ENCODE data around the gene BPTF.
"Not testable (repeated sequence)": the region's sequence is repeated elsewhere in the genome, so short reads cannot be mapped to it uniquely, and the experiment has no call there.

Gene BPTF

GRCh38 chr17:67962156-67962555 is 136.9 kb downstream of the BPTF start:
- in situ Hi-C loops (cut with MboI; ENCODE audit: low sequenced_read_pairs) = not testable (repeated sequence)

- in situ Hi-C loops (cut with MboI; ENCODE audit: low sequenced_read_pairs) = not testable (repeated sequence)
These were observed 137.9 kb downstream of the BPTF start for GRCh38 chr17:67963145-67963572.

- in situ Hi-C loops (cut with MboI; ENCODE audit: low sequenced_read_pairs) = no loop called here
These were observed 145.5 kb downstream of the BPTF start for GRCh38 chr17:67970783-67971182.

GRCh38 chr17:67974185-67974584 is 148.9 kb downstream of the BPTF start:
- in situ Hi-C loops (cut with MboI; ENCODE audit: low sequenced_read_pairs) = no loop called here

- in situ Hi-C loops (cut with MboI; ENCODE audit: low sequenced_read_pairs) = no loop called here
These were observed 149.3 kb downstream of the BPTF start for GRCh38 chr17:67974598-67975066.

- in situ Hi-C loops (cut with MboI; ENCODE audit: low sequenced_read_pairs) = not testable (repeated sequence)
These were observed 151.0 kb downstream of the BPTF start for GRCh38 chr17:67976306-67976705.

- in situ Hi-C loops (cut with MboI; ENCODE audit: low sequenced_read_pairs) = no loop called here
These were observed 155.2 kb downstream of the BPTF start for GRCh38 chr17:67980456-67980855.

GRCh38 chr17:67980883-67981282 is 155.6 kb downstream of the BPTF start:
- in situ Hi-C loops (cut with MboI; ENCODE audit: low sequenced_read_pairs) = not testable (repeated sequence)

- in situ Hi-C loops (cut with MboI; ENCODE audit: low sequenced_read_pairs) = no loop called here
These were observed 156.8 kb downstream of the BPTF start for GRCh38 chr17:67982034-67982640.

- in situ Hi-C loops (cut with MboI; ENCODE audit: low sequenced_read_pairs) = no loop called here
These were observed 157.5 kb downstream of the BPTF start for GRCh38 chr17:67982686-67983382.

- in situ Hi-C loops (cut with MboI; ENCODE audit: low sequenced_read_pairs) = no loop called here
These were observed 158.0 kb downstream of the BPTF start for GRCh38 chr17:67983383-67983688.

GRCh38 chr17:67990909-67991308 is 165.6 kb downstream of the BPTF start:
- in situ Hi-C loops (cut with MboI; ENCODE audit: low sequenced_read_pairs) = no loop called here

- in situ Hi-C loops (cut with MboI; ENCODE audit: low sequenced_read_pairs) = no loop called here
These were observed 167.3 kb downstream of the BPTF start for GRCh38 chr17:67992548-67993152.

GRCh38 chr17:67993153-67993997 is 168.1 kb downstream of the BPTF start:
- in situ Hi-C loops (cut with MboI; ENCODE audit: low sequenced_read_pairs) = no loop called here

- in situ Hi-C loops (cut with MboI; ENCODE audit: low sequenced_read_pairs) = no loop called here
These were observed 168.7 kb downstream of the BPTF start for GRCh38 chr17:67993998-67994361.

GRCh38 chr17:67994817-67995569 is 169.7 kb downstream of the BPTF start:
- in situ Hi-C loops (cut with MboI; ENCODE audit: low sequenced_read_pairs) = no loop called here

- in situ Hi-C loops (cut with MboI; ENCODE audit: low sequenced_read_pairs) = no loop called here
These were observed 170.4 kb downstream of the BPTF start for GRCh38 chr17:67995570-67996263.

GRCh38 chr17:67996301-67997171 is 171.2 kb downstream of the BPTF start, which contains the start of gene C17orf58:
C17orf58 (minus strand) TSS chr17:67996469; CDS start chr17:67996198, 271 bp downstream.
- in situ Hi-C loops (cut with MboI; ENCODE audit: low sequenced_read_pairs) = not testable (repeated sequence)

GRCh38 chr17:67998466-67998865 is 173.2 kb downstream of the BPTF start:
- in situ Hi-C loops (cut with MboI; ENCODE audit: low sequenced_read_pairs) = no loop called here
